Stimulated activated CD4-positive, alpha-beta T cell treated with anti-CD3 and anti-CD28 coated beads, Interleukin-1b, Interleukin-23, amount 100 ng/mL, for 4 hours (primary cell): ENCODE results near the gene APOF.
"Not testable (repeated sequence)": the region's sequence is repeated elsewhere in the genome, so short reads cannot be mapped to it uniquely, and the experiment has no call there.

Experiments
- DNase-seq, 2 donors: peaks; one replicate each; pipeline ENCODE4 v3.0.0-alpha.2; 2020; ENCODE audit warnings: low read depth in 2 of 2

The APOF gene

GRCh38 chr12:56362130-56363059, at the start of gene APOF:
TSS of gene APOF (minus strand) at chr12:56362857. CDS start at chr12:56362745, 112 bp downstream.
- DNase-seq = no peak

DNA sequence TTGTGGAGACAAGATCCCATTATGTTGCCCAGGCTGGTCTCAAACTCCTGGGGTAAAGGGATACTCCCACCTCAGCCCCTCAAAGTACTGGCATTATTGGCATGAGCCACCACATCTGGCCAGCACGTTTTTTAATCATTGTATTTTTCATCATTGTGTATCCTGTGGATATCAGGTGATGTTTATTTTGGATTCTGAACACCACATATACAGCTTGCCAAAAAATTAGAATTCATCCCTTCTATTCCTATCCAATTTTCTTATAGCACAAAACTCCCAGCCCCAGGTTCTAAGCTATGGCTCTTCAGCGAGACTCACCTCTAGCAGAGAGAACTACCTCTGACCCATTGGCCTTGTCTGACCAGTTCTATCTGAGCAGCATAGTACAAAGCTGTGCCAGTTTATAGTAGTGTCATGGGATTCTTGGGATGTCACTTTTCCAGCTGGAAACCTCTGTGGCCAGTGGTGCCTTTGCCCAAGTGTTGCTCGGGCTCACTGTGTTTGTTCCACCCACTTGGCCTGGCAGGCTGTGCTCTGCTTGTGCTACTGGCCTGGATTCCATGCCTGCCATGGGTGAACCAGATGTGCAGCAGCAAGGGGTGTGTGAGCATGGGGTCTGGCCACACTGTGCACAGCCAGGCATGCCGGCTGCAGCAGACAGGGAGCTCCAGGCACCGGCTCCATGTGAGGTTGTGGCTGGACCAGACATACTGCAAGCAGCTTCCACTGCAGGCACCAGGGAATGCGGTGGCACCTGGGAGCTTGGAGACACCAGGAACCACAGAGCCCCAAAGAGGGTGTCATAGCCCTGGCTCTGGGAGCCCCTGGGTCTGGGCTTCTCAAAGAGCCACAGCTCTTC, 49.4 kb upstream of the APOF start:
- DNase-seq = no peak

DNA sequence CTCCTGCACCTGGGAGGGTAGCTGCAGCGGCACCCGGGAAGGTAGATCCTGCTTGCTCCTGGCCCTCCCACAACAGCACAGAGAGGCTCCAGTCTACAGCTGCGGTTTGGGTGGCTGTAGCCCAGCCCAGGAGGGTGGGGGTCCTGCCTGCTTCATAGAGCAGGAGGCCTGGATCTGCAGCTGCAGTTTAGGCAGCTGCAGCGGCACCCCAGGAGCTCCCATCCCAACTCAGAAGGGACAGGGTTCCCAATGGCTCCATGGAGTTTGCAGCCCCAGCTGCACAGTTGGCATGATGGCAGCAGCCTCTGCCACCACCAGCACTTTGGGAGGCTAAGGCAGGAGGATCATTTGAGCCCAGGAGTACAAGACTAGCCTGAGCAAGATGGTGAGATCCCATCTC, 48.1 kb upstream of the APOF start:
- DNase-seq = no peak

- no peak for DNase-seq
These were observed 46.3 kb upstream of the APOF start for GRCh38 chr12:56408799-56409417.

- not testable (repeated sequence) for DNase-seq
These were observed 41.6 kb upstream of the APOF start for GRCh38 chr12:56404227-56404626.

DNA sequence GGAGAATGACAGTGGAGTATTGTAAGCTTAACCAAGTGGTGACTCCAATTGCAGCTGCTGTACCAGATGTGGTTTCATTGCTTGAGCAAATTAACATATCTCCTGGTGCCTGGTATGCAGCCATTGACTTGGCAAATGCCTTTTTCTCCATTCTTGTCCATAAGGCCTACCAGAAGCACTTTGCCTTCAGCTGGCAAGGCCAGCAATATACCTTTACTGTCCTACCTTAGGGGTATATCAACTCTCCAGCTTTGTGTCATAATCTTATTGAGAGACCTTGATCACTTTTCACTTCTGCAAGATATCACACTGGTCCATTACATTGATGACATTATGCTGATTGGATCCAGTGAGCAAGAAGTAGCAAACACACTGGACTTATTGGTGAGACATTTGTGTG, 39.0 kb upstream of the APOF start:
- not testable (repeated sequence) for DNase-seq

- DNase-seq = not testable (repeated sequence)
These were observed 38.5 kb upstream of the APOF start for GRCh38 chr12:56401125-56401524.

- not testable (repeated sequence) for DNase-seq
These were observed 36.8 kb upstream of the APOF start for GRCh38 chr12:56399466-56399865.

GRCh38 chr12:56398324-56398723, 35.7 kb upstream of the APOF start:
- DNase-seq = no peak

- DNase-seq = no peak
These were observed 29.7 kb upstream of the APOF start for GRCh38 chr12:56392331-56392730.

DNA sequence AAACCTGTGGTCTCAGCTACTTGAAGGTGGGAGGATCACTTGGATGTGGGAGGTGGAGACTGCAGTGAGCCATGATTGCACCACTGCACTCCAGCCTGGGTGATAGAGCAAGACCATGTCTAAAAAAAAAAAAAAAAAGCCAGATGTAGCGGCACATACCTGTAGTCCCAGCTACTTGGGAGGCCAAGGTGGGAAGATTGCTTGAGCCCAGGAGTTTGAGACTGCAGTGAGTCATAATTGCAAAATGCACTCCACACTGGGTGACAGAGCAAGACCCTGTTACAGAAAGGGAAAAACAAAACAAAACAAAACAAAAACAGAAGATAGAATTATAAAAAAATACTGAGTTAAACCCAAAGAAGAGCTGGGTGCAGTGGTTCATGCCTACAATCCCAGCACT, 29.1 kb upstream of the APOF start:
- DNase-seq = no peak

DNA sequence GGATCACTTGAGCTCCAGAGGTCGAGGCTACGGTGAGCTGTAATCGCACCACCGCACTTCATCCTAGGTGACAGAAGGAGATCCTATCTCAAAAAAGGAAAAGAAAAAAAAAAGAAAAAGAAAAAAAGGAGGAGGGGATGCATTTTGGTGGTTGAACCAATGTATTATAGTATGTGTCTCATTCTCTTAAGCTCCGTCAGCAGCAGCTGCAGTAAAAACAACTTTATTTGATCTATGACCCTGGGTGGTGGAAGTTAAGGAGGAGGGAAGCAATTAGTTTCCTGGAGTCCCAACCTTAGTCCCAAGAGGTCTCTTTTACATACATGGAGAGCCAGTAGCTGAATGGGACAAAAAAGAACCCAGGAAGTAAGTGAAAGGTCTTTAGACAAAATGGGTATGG, 26.8 kb upstream of the APOF start:
- DNase-seq = no peak

DNA sequence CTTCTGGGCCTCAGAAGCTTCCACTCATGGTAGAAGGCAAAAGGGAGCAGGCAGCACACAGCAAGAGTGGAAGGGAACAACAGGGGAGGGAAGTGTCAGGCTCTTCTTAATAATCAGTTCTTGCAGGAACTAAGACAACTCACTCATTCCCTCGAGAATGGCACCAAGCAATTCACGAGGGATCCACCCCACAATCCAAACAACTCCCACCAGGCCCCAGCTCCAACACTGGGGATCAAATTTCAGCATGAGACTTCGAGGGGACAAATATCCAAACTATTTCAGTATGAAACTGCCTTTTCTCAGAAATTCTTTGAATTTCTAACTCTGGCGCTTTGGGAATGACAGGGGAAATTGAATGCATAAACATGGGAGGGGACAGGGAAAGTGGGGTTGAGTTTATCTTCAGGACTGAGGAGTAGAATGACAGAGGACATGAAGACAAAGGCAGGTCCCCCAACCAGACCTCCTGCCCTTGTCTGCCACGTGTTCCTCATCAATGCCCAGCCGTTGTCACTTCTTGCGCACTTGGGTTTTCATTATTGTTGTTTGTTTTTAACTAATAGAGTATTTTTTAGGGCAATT, 24.6 kb upstream of the APOF start:
- no peak for DNase-seq

DNA sequence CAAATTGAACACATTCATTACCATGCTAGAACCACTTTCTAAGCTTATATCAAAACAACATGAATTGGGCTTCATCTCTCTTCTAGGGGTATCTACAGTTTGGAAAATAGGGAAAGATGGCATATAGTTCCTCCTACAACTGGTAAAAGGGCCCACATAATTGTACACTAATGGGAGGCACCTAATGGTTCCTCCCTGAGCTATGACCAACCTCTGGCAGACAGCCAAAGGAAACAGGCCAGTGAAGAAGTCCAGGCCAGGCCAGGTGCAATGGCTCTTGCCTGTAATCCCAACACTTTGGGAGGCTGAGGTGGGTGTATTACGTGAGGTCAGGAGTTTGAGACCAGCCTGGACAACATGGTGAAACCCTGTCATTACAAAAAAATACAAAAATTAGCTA, 23.2 kb upstream of the APOF start:
- DNase-seq = no peak

DNA sequence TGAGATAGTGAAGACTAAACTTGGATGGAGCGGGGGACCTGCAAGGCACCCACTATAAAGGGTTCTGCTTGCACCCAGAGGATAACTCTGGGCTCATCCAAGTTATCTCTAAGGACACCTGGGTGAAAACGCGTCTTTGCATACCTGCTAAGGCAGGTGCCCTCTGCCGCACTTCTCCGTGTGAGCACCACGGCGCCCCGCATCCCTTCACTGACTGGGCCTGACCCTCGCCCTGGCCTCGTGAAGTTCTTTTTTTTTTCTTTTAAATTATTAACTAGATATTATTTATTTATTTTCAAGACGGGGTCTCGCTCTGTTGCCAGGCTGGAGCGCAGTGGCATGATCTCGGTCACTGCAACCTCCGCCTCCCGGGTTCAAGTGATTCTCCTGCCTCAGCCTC, 20.0 kb upstream of the APOF start:
- DNase-seq = no peak

DNA sequence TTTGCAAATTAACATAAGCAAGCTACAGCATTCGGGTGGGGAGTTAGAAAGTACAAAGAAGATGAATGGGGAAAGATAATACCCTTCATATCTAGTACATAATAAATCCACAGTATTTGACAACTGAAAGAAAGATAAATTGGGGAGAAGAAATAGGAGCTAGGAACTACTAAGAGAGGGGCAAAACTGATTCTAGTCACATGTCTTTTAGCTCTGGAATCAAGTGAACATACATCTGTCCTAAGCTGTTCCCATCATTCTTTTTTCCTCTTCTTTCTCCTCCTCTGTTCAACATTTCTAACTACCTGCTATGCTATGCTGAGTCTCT, 15.3 kb upstream of the APOF start:
- DNase-seq = no peak

DNA sequence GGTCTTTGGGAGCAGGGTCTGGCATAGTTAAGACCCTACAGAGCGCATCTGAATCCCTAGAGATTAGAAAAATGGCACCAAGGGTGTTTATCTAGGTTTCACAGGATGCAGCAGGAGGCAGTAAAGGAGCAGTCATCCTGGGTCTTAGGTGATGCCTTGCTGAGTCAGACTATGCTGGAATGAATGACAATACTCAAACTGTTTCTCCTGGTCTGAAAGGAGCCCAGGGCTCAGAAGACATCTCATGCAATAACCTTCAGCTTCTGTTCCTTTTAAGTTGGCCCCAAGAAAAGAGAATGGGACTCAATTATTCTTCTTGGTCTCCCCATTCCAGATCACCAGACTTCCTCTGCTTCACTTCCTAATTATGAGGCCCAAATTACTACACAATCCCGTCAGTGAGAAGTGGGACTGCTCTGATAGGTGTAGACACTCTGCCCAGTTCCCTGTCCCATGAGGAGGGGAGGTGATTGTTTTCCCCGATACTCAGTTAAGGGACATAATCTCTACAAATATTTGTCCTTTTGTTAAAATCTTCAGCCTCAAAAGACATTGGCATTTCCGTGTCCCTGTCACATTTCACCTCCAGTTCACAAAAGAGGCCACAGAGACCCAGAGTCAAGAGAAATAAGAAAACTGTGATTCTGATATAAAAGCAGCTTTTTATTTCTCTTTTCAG, 14.8 kb upstream of the APOF start:
- DNase-seq = no peak

DNA sequence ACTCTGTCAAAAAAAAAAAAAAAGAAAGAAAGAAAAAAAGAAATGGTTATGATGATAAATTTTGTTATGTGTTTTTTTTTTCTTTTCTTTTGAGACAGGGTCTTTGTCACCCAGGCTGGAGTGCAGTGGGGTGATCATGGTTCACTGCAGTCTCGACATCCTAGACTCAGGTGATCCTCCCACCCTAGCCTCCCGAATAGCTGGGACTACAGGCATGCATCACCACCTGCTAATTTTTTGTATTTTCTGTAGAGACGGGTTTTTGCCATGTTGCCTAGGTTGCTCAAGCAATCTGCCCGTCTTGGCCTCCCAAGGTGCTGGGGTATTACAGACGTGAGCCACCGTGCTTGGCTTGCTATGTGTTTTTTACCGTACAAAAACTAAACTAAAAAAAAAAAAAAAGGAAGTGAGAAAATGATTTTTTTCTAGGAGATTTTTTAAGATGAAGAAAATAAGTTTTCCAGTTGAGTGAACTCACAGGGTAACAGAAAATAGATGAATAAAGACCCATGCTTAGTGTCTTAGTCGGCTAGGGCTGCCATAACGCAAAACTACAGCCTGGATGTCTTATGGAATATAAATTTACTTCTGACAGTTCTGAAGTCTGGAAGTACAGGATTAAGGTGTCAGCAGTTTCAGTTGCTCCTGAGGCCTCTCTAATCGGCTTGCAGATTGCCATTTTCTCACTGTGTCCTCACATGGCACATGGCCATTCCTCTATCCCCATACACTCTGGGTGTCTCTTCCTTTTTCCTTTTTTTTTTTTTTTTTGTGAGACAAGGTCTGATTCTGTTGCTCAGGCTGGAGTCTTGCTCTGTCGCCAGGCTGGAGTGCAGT, 13.2 kb upstream of the APOF start:
- DNase-seq = no peak

- no peak for DNase-seq
These were observed 12.3 kb upstream of the APOF start for GRCh38 chr12:56374726-56375597.

DNA sequence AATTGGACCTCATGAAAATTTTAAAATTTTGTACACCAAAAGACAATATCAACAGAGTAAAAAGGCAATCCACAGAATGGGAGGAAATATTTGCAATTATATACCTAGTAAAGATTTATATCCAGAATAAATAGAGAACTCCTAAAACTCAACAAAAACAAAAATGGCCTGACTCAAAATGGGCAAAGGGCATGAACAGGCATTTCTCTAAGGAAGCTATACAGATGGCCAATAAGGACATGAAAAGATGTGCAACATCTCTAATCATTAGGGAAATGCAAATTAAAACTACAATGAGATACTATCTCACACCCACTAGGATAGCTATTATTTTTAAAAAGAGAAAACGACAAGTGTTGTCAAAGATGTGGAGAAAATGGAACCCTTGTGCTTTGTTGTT, 10.9 kb upstream of the APOF start:
- DNase-seq = no peak
